CD4-positive, alpha-beta T cell treated with Interleukin-15 for 4 hours (primary cell): ENCODE results near the gene ZDHHC7.
"Not testable (repeated sequence)": the region's sequence is repeated elsewhere in the genome, so short reads cannot be mapped to it uniquely, and the experiment has no call there.

Experiments
- DNase-seq: peaks from one replicate; pipeline ENCODE4 v3.0.0-alpha.2; 2020; ENCODE audit warnings: low spot score

Gene ZDHHC7

DNA sequence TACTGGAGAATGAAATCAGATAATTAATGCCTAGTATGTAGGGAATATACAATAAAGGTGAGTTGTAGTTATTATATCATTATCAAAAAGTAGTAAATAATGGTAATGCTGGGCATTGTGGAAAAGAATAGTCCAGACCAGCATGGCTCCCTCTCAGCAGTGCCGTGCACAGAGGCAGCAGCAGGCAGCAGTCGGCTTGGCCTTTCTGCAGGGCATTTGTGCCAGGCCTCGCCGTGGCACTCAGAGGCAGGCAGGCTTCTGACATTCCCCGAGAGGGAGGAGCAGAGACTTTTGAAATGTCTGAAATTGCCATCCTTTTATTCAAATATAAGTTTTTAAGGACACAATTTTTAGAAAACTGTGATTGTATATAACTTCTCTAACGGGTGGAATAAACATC is 31.3 kb upstream of the ZDHHC7 start:
- no peak for DNase-seq

DNA sequence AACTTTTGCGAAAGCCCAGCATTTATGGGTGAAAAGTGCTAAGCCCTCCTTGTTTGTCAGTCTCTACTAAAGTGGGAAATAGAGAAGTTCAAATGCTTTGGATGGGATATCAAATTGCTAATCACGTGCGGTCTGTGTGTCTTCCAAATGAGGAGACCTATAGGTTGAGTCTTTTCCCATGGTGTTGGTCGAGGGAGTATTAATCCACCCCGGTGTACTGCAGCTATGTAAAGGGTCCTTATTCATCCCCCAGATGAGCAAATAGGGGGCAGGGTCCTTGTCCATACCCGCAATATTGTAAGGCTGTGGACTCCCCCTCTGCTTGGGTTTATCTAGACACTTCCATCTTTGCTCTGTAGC is 30.8 kb upstream of the ZDHHC7 start:
- DNase-seq: no peak

GRCh38 chr16:85041219-85042166 is 30.2 kb upstream of the ZDHHC7 start:
- DNase-seq: no peak

DNA sequence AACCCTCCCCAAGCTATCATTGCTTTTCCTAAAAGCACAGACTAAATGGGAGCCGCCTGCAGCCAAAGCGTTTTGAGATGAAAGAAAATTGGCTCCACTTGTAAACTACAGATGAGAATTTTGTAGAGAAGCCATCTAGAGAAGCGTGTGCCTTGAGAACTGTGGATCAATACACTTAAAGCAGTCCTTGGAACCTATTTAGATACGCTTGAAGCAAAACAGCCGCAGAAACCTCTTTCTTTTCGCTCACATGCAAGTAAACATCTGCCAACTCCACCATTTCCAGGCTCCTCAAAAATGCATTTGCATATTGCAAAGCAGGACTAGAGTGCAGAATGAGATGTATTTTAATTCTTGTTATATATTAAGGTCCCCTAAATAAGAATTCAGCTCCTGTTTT is 29.4 kb upstream of the ZDHHC7 start:
- no peak for DNase-seq

GRCh38 chr16:85037721-85038120 is 26.4 kb upstream of the ZDHHC7 start:
- no peak for DNase-seq

DNA sequence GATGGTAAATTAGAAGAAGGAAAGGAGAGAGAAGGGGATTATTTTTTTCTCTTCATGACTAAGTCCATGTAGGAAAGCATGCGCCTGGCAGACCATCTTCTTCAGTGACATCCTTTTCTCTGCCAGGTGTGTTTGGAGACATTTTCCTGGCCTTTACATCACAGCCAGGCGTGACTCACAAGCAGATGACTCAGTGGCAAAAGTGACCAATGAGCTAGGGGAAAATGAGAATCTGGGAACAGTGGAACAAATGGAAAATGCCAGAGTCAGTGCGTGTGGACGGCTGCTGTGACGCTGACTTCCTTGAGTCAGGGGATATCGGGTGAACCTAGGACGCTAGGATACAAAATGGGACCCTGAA is 25.7 kb upstream of the ZDHHC7 start:
- no peak for DNase-seq

DNA sequence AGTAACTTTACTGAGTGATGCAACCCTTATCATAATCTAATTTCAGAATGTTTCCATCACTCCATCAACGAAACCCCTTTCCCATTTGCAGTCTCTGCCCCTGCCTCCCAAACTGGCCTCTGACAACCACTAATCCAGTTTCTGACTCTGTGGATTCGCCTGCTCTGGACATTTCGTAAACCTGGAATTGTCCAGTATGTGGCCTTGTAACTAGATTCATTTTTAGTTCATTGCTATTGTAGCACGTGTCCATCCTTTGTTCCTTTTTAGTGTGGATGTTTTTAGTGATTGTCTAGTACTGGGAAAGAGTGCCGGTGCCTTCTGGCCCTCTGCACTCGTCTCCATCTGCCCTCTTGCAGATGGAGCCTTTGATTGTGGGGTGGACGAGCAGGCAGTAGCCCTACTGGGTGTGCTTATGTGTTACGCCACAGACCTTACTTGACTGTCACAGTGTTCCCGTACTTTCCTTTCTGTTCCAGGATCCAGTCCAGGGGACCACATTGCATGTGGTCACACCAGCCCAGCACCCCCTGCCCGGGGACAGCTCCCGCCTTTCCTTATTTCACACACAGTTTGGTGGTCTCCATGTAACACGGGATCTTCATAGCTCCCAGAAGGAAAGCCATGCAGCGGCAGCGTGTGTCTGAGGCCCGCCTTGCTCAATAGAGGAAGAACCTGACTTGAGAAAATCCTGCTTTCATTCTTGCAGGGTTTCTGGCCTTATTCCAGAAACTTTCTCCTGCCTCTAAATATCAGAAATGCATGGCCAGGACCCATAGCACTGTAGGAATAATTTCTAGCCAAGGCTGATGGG is 25.1 kb upstream of the ZDHHC7 start:
- no peak for DNase-seq

GRCh38 chr16:85034591-85035433 is 23.5 kb upstream of the ZDHHC7 start:
- no peak for DNase-seq

DNA sequence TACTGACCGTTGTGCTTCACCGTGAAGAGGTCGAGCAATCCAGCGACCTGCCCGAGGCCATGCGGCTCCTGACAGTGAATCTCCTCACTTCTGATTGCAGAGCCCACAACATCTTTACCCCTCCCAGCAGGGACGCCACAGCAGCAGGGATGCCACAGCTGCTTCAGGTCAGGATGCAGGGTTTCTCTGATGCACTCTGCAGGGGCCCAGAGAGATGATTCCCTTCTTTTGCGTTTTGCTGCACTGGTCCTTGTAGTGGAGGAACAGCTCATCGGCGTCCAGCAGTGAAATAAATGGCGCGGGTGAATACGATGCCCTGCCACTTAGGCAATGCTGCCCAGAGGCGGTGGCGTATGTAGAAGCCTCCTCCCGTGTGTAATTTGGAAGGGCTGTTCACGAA is 21.8 kb upstream of the ZDHHC7 start:
- DNase-seq: no peak

DNA sequence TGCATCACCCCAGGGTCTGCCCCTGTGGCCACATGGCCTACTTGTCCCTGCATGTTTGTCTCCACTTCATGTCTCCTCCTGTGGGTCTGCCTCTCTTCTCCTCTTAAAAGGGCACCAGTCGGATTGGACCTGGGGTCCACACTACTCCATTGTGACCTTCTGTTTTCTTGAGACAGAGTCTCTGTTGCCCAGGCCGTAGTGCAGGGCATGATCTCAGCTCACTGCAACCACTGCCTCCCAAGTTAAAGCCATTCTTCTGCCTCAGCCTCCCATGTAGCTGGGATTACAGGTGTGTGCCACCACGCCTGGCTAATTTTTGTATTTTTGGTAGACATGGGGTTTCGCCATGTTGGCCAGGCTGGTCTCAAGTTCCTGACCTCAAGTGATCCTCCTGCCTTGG is 20.9 kb upstream of the ZDHHC7 start:
- not testable (repeated sequence) for DNase-seq

GRCh38 chr16:85031451-85031850 is 20.1 kb upstream of the ZDHHC7 start:
- DNase-seq: no peak

DNA sequence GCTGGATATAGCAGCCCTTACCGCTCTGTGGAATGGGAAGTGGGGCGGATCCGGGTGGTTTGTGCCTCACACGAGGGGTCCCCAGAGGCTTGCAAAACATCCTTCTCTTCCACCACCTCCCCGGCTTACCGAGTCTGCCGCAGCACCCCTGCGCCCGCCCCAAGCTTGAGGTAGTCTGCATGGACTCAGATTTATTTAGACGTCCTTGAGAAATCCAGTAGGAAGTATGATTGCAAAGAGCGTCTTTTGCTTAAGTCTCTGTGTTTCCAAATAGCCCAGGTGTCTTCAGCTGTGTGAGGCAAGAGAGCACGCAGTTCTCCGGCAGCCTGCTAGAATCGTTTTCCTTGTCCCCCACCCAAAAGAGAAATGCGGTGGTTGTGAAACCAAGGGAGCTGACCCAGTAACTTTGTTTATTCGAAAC is 18.7 kb upstream of the ZDHHC7 start:
- no peak for DNase-seq

- DNase-seq: peak; percentile 78
Observed at GRCh38 chr16:85029408-85029784, 18.1 kb upstream of the ZDHHC7 start.

DNA sequence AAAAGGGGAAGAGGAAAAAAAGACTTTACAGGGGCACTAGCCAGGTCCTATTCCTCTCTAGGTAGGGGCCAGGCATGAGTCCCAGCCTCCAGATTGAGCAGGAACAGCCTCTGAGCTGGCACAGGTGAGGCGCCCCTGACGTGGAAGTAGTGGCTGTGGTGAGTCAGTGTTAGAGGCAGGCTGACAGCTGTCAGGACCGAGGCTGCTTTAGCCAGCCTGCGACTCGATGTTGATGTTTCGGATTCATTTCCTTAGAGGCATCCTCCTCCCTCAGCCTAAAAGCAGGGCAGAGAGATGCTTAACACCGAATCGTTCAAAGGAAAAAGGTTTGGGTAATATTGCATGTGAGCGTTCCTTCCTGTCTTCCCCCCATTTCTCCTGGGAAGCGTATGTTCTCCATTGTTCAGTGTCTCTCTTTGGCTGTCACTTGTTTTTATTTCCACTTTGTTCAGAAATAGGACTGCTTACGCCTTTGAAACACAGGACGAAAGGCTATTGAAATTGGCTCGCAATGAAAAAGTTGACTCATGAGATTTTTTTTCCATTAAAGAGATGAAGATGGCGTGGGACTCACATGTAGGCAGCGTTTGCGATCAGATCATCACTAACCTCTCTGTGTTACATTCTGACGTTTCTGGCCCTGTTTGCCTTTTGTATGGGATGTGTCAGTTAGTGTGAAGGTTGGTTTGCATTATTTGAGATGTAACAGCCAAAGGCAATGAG is 17.5 kb upstream of the ZDHHC7 start:
- DNase-seq: peak; percentile 79

DNA sequence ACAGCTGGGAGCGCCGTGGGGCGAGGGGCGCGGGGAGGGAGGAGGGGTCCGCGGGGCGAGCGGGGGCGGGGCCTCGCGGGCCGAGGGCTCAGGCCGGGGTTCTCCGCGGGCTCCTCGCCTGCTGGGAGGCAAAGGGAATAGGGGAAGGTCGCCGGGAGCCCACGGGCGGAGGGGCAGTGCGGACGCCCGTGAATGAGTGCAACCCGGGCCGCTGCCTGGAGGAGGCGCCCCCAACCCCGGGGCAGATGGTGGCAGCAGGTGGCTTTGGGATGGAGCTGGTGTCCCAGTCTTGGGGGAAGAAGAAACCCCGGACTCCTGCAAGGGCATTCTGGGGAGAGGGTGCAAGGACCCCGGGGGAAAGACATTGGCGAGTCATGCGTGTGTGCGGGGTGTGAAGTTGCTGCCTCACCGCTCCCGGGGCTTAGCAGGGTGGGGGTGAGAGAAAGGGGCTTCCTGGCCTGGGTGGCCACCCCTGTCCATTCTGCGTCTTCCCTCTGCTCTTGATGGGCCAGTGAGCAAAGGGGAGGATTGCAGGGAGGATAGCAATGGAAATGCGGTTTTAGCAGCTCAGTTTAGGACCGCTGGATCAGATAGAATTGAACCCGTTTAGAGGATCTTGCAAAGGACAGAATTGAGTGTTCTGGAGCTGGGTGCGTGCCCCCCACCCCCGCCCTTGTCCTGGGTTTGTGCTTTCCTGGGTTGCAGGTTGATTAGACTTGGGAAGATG is 16.8 kb upstream of the ZDHHC7 start:
- DNase-seq: no peak

GRCh38 chr16:85027349-85027957 is 16.1 kb upstream of the ZDHHC7 start, which contains the start of gene KIAA0513:
Gene KIAA0513, plus strand, starts transcription at chr16:85027795. Its CDS starts 39,277 bp downstream, at chr16:85067072.
- DNase-seq: peak; percentile 95

DNA sequence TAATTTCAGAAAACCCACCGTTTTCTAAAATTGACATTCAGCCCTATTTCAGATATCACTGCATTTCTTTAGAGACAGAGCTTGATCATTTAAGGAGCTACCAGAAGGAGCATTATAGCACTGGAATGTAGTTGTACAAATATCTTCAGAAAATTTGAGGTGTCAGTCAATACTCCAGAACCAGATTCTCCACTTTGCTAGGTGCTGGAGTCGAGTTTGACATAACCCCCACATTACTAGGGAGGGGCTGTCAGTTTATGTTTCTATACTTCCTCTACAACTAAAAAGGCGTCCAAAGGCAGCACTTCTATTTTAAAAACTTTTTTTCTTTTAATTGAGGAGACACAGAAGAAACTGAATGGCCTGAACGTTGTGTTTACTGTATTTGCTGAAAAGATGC is 15.4 kb upstream of the ZDHHC7 start:
- no peak for DNase-seq

GRCh38 chr16:85025781-85026653 is 14.7 kb upstream of the ZDHHC7 start:
- DNase-seq: no peak

DNA sequence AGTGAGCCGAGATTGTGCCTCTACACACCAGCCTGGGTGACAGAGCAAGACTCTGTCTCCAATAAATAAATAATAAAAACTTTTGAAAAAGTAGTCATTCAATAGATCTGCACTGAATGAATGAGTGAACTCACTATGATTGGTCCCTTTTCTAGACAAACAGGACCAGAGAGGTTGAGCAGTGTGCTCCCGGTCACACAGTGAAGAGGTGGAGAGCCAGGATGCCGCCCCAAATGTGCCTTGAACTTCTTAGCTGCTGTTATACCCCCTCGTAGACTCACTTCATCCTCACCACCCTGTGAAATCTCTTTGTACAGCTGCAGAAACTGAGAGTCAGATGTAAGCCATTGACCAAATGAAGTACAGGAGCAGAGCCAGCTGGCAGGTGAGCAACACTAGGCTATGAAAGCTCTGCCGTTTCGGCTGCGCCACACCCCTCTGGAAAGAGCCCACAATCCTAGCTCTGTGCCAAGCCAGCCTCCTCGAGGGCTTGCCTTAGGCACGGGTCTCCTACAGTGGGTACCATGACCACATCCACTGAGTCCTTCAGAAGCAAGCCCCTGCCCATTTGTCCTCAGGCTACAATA is 8.4 kb upstream of the ZDHHC7 start:
- no peak for DNase-seq
